OCI-LY7 (cell line): ENCODE measurements around the gene ACR. TPM values are rescaled to one million over a fixed set of nuclear protein-coding genes. Genes with fewer than 3 reads are reported as not detected.

ENCODE experiments used
- BruUV-seq: library from RNA; stranded (reverse); fragments of 400-500 nt; replicated peaks from 2 replicates; lab custom pipeline; 2021; lab: Mats Ljungman, UMichigan
- CTCF ChIA-PET: fragments of 300-600 bp; sonication (Branson Sonifier 250); formaldehyde crosslinking; loops from one replicate; lab custom pipeline; 2022; ENCODE audit warnings: antibody characterized with exemption; ENCODE audit not compliant: unreplicated experiment; lab: Charles Lee
- POLR2A ChIA-PET: fragments of 300-600 bp; sonication (Branson Sonifier 250); formaldehyde crosslinking; loops from one replicate; lab custom pipeline; 2022; ENCODE audit warnings: antibody characterized with exemption; lab: Charles Lee
- DNase-seq: peaks from one replicate; pipeline ENCODE4 v3.0.0-alpha.2; 2015; ENCODE audit warnings: low spot score
- H2AFZ ChIP-seq: fragments of 200-600 bp; sonication (generic), shearing (Covaris generic); 2 replicates; pipeline ENCODE4 v1.6.1; 2014; ENCODE audit warnings: mild to moderate bottlenecking, antibody characterized with exemption, low read length, moderate library complexity
- H3K27ac ChIP-seq: fragments of 200-600 bp; sonication (generic); 2 replicates; pipeline ENCODE4 v1.5.1; 2014; ENCODE audit warnings: mixed run types, low read depth, mild to moderate bottlenecking, moderate library complexity, low read length, inconsistent platforms; ENCODE audit not compliant: poor library complexity, severe bottlenecking
- H3K36me3 ChIP-seq: fragments of 200-600 bp; sonication (generic); 2 replicates; pipeline ENCODE4 v1.6.1; 2014; ENCODE audit warnings: mild to moderate bottlenecking, antibody characterized with exemption, low read length, moderate library complexity, mixed read lengths; ENCODE audit not compliant: insufficient read depth
- H3K4me1 ChIP-seq: fragments of 200-600 bp; sonication (generic); 2 replicates; pipeline ENCODE4 v1.5.1; 2014; ENCODE audit warnings: mild to moderate bottlenecking, low read length; ENCODE audit not compliant: insufficient read depth, poor library complexity, severe bottlenecking
- H3K4me2 ChIP-seq: fragments of 200-600 bp; sonication (generic); 2 replicates; pipeline ENCODE4 v1.6.1; 2014; ENCODE audit warnings: mild to moderate bottlenecking, low read length
- H3K4me3 ChIP-seq: fragments of 200-600 bp; sonication (generic); 2 replicates; pipeline ENCODE4 v1.5.1; 2014; ENCODE audit warnings: mild to moderate bottlenecking, low read depth, low read length; ENCODE audit not compliant: poor library complexity, severe bottlenecking
- H3K79me2 ChIP-seq: fragments of 200-600 bp; sonication (generic); 2 replicates; pipeline ENCODE4 v1.6.1; 2016; ENCODE audit warnings: low read depth, mild to moderate bottlenecking, low read length, moderate library complexity, mixed read lengths; ENCODE audit not compliant: insufficient read depth
- H3K9me2 ChIP-seq: fragments of 200-600 bp; sonication (generic); 2 replicates; pipeline ENCODE4 v1.6.1; 2016; ENCODE audit warnings: mild to moderate bottlenecking, low read length, mixed read lengths; ENCODE audit not compliant: insufficient read depth
- H3K9me3 ChIP-seq: fragments of 200-600 bp; sonication (generic); 2 replicates; pipeline ENCODE4 v1.6.1; 2014; ENCODE audit warnings: mild to moderate bottlenecking, mixed run types, low read length, mixed read lengths
- H4K20me1 ChIP-seq: fragments of 200-600 bp; sonication (generic); 2 replicates; pipeline ENCODE4 v1.6.1; 2014; ENCODE audit warnings: mild to moderate bottlenecking, antibody characterized with exemption, low read length, moderate library complexity, mixed read lengths; ENCODE audit not compliant: insufficient read depth
- CTCF ChIP-seq: fragments of 200-600 bp; sonication (generic); conservative IDR thresholded peaks from 2 replicates; pipeline ENCODE4 v1.5.1; 2014; ENCODE audit warnings: mild to moderate bottlenecking, antibody characterized with exemption, low read length, moderate library complexity, mixed read lengths
- EZH2phosphoT487 ChIP-seq: fragments of 200-600 bp; sonication (generic); IDR thresholded peaks from 2 replicates; pipeline ENCODE4 v1.6.1; 2018; ENCODE audit warnings: low read depth, borderline replicate concordance, mild to moderate bottlenecking, mixed run types, antibody characterized with exemption, low read length, moderate library complexity, mixed read lengths
- intact Hi-C: fragments of 100-400 bp; cut with micrococcal nuclease; formaldehyde crosslinking; loops from one replicate; pipeline ENCODE4 v1.10.0; 2022; ENCODE audit not compliant: unreplicated experiment
- total RNA-seq, 2 experiments: library from RNA; depleted of rRNA in 1 of 2; stranded (reverse); fragments of >200 nt in 1 of 2; shearing (Covaris generic) in 1 of 2; gene quantifications; 2 replicates each; pipeline ENCODE4 v1.2.3, GENCODE V29; 2014 to 2022

Gene ACR
- total RNA-seq, 2 experiments from 2014 or later, result not detected

- CTCF ChIA-PET, result no interaction called here
- TF ChIP-seq CTCF (no peak), EZH2phosphoT487 (no peak)
- Histone ChIP-seq H3K79me2 (no peaks in the 10 kb centered on the region), H3K36me3 (no peaks in the 10 kb centered on the region), H3K9me3 (no peaks in the 10 kb centered on the region), H2AFZ (no peak overlapping the region), H3K9me2 (no peaks in the 10 kb centered on the region), H3K4me1 (no peaks in the 10 kb centered on the region), H3K4me2 (no peak overlapping the region), H3K27ac (no peak overlapping the region), H3K4me3 (no peak overlapping the region), H4K20me1 (no peaks in the 10 kb centered on the region)
- intact Hi-C loops, result no loop called here
- no peak for DNase-seq
- no TSS peak for BruUV-seq
- POLR2A ChIA-PET, result no interaction called here
Observed at GRCh38 chr22:50706481-50707125, 31.4 kb upstream of the ACR start.

- Histone ChIP-seq H3K27ac (no peak overlapping the region), H3K9me3 (no peaks in the 10 kb centered on the region), H3K4me2 (no peak overlapping the region), H2AFZ (no peak overlapping the region), H3K4me3 (no peak overlapping the region), H3K79me2 (no peaks in the 10 kb centered on the region), H4K20me1 (no peaks in the 10 kb centered on the region), H3K4me1 (no peaks in the 10 kb centered on the region), H3K9me2 (no peaks in the 10 kb centered on the region), H3K36me3 (no peaks in the 10 kb centered on the region)
- ChIA-PET CTCF (no interaction called here), POLR2A (interaction anchor here (0.6 kb wide), 1 partner anchor 590 kb away, joined by 3 read pairs; no protein-coding TSS in a partner anchor)
- no peak for DNase-seq
- intact Hi-C loops, result no loop called here
- TF ChIP-seq EZH2phosphoT487 (no peak), CTCF (no peak)
- BruUV-seq, result no TSS peak
Observed at GRCh38 chr22:50708474-50708873, 29.5 kb upstream of the ACR start.

DNA sequence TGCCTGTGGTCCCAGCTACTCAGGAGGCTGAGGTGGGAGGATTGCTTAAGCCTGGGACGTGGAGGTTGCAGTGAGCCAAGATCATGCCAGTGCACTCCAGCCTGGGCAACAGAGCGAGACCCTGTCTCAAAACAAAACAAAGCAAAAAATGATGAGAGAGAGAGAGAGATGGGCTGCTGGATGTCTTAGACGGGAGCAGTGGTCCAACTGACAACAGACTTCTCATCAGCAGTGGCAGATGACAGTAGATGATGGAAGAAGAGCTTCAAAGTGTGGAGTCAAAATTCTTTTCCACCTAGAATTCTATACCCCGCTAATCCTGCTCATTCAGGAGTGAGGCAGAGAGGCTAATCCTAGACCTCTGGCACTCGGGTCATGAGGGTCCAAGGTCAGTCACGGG lies 29.0 kb upstream of the ACR start:
- no TSS peak for BruUV-seq
- DNase-seq, result no peak
- H3K27ac ChIP-seq, result no peak overlapping the region

More for the DNA sequence above, 29.0 kb upstream of the ACR start:
- Histone ChIP-seq H3K9me2 (no peaks in the 10 kb centered on the region), H4K20me1 (no peaks in the 10 kb centered on the region), H2AFZ (no peak overlapping the region), H3K4me1 (no peaks in the 10 kb centered on the region), H3K36me3 (no peaks in the 10 kb centered on the region), H3K4me3 (no peak overlapping the region), H3K9me3 (no peaks in the 10 kb centered on the region), H3K79me2 (no peaks in the 10 kb centered on the region), H3K4me2 (no peak overlapping the region)
- ChIA-PET POLR2A (interaction anchor here (0.6 kb wide), 1 partner anchor 22 kb away, joined by 3 read pairs; no protein-coding TSS in a partner anchor), CTCF (no interaction called here)
- no peak for TF ChIP-seq CTCF
- no peak for TF ChIP-seq EZH2phosphoT487
- intact Hi-C loops, result no loop called here
